Gastrocnemius medialis (tissue), 4 donors: ENCODE data around the gene HHATL.

Experiments used
- CTCF ChIP-seq, 5 experiments: fragments of 450-650 bp in 3 of 5; fragments of 200-600 bp in 2 of 5; sonication (generic) in 2 of 5; IDR thresholded peaks in 4 of 5; conservative IDR thresholded peaks in 1 of 5; 1 replicate in 4 of 5; 2 replicates in 1 of 5; pipeline ENCODE4 v1.5.1; 2016 to 2019; ENCODE audit warnings: antibody characterized with exemption in 5 of 5, mild to moderate bottlenecking in 3 of 5, moderate library complexity in 3 of 5
- POLR2A ChIP-seq, 2 donors: fragments of 450-650 bp; IDR thresholded peaks; one replicate each; pipeline ENCODE4 v1.6.1; 2017; ENCODE audit warnings: antibody characterized with exemption in 2 of 2, mild to moderate bottlenecking in 2 of 2, moderate library complexity in 2 of 2

GRCh38 chr3:42691816-42692666 lies 10.6 kb downstream of the HHATL start:
- TF ChIP-seq CTCF (IDR thresholded peaks at IDR 0.05 in 4 of 5, conservative IDR thresholded peaks at IDR 0.05 in 1 of 5) (no peak), POLR2A (IDR thresholded peaks at IDR 0.05) (no peak)
